Activated CD4-positive, alpha-beta memory T cell treated with anti-CD3 and anti-CD28 coated beads, Interleukin-2, amount 10 ng/mL, durations not matched to agents 7 days and 5 days (primary cell): ENCODE results near the gene EXD1. TPM values are rescaled to one million over a fixed set of nuclear protein-coding genes. Genes with fewer than 3 reads are reported as not detected.
"Not testable (repeated sequence)": the region's sequence is repeated elsewhere in the genome, so short reads cannot be mapped to it uniquely, and the experiment has no call there.

ENCODE experiments used
- CTCF ChIA-PET: fragments of 350-600 bp; sonication (Branson Sonifier 250); formaldehyde crosslinking; loops from one replicate; lab custom pipeline; 2021; ENCODE audit warnings: antibody characterized with exemption, inconsistent platforms; lab: Charles Lee
- POLR2A ChIA-PET: fragments of 350-600 bp; sonication (Branson Sonifier 250); formaldehyde crosslinking; loops from one replicate; lab custom pipeline; 2021; ENCODE audit warnings: antibody characterized with exemption; lab: Charles Lee
- DNase-seq: peaks from one replicate; pipeline ENCODE4 v3.0.0-alpha.2; 2020
- H3K27ac Mint-ChIP-seq: one replicate; pipeline ENCODE4 v1.8.0; 2021; ENCODE audit warnings: mild to moderate bottlenecking, mixed read lengths
- H3K27me3 Mint-ChIP-seq: one replicate; pipeline ENCODE4 v1.8.0; 2021; ENCODE audit warnings: mixed read lengths
- H3K36me3 Mint-ChIP-seq: one replicate; pipeline ENCODE4 v1.8.0; 2021; ENCODE audit warnings: low read depth, mixed read lengths
- H3K4me1 Mint-ChIP-seq: one replicate; pipeline ENCODE4 v1.8.0; 2021; ENCODE audit warnings: mixed read lengths
- H3K4me3 Mint-ChIP-seq: one replicate; pipeline ENCODE4 v1.8.0; 2021; ENCODE audit warnings: mild to moderate bottlenecking, mixed read lengths
- H3K9me3 Mint-ChIP-seq: one replicate; pipeline ENCODE4 v1.8.0; 2021; ENCODE audit warnings: mixed read lengths
- total RNA-seq, 2 experiments: library from RNA; stranded (reverse); gene quantifications; one replicate each; pipeline ENCODE4 v1.2.3, GENCODE V29; 2021

EXD1 gene
- total RNA-seq, 2 experiments from 2014 or later: not detected

DNA sequence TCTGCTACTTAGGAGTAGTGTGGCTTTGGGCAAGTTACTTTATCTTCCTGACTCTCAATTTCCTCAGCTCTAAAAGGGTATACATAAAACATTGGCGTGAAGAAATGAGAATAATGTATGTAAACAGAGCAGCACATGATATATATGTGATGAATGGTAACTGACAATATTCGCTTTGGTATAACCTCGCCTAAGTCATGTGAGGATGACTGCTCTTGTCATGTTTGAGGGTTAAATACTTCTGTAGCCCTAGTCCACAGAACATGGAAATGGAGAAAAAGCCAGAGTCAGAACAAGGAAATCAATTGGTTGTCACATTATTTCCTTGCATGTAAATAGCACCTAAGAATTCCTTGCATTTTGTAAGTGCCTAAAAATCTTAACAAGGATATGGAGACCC is 25.5 kb upstream of the EXD1 start:
- DNase-seq: no peak
- no peak overlapping the region for H3K4me3 Mint-ChIP-seq
- no peaks in the 10 kb centered on the region for H3K27me3 Mint-ChIP-seq
- no peaks in the 10 kb centered on the region for H3K4me1 Mint-ChIP-seq
- no peaks in the 10 kb centered on the region for H3K9me3 Mint-ChIP-seq
- peaks cover 11% of the 10 kb centered on the region for H3K36me3 Mint-ChIP-seq
- ChIA-PET POLR2A (no interaction called here), CTCF (no interaction called here)
- no peak overlapping the region for H3K27ac Mint-ChIP-seq

DNA sequence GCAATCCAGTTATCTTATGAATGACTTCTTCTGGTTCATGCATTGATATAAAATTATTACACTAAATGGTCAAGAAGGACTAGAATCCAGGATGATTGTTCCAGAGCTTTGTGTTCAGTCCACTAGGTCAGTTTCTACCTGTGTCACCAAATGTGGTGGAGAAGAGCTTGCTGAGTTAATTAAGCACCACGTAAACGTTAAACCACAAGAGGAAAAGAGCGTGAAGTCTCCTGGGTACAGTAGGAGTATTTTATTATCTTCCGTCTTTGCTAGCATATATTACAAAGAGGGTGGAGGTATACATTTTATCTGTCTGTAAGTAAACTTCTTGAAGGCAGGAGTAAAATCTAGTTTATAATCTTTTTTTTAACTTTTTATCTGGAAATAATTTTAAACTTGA is 24.0 kb upstream of the EXD1 start:
- H3K36me3 Mint-ChIP-seq: peaks cover 8% of the 10 kb centered on the region
- no peaks in the 10 kb centered on the region for H3K9me3 Mint-ChIP-seq
- DNase-seq: no peak
- H3K4me3 Mint-ChIP-seq: no peak overlapping the region
- ChIA-PET POLR2A (interaction anchor here (1.4 to 2.2 kb wide), 2 partner anchors 23 to 29 kb away, joined by 5 read pairs; partner anchors contain the start of gene CHP1), CTCF (no interaction called here)
- no peaks in the 10 kb centered on the region for H3K4me1 Mint-ChIP-seq
- no peaks in the 10 kb centered on the region for H3K27me3 Mint-ChIP-seq
- no peak overlapping the region for H3K27ac Mint-ChIP-seq

DNA sequence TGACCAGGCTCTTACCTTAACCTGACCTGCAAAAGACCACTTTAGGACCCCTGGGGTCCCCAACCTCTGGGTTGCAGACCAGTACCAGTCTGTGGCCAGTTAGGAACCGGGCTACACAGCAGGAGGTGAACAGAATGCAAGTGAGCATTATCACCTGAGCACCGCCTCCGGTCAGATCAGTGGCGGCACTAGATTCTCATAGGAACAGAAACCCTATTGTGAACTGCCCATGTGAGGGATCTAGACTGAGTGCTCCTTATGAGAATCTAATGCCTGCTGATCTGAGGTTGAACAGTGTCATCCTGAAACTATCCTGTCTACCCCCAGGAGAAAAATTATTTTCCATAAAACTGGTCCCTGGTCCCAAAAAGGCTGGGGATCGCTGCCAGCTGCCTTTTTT is 20.9 kb upstream of the EXD1 start:
- H3K9me3 Mint-ChIP-seq: no peaks in the 10 kb centered on the region
- ChIA-PET CTCF (no interaction called here), POLR2A (no interaction called here)
- H3K36me3 Mint-ChIP-seq: peaks cover 4% of the 10 kb centered on the region
- DNase-seq: no peak
- H3K4me3 Mint-ChIP-seq: no peak overlapping the region
- H3K27ac Mint-ChIP-seq: no peak overlapping the region
- H3K27me3 Mint-ChIP-seq: no peaks in the 10 kb centered on the region
- H3K4me1 Mint-ChIP-seq: no peaks in the 10 kb centered on the region

DNA sequence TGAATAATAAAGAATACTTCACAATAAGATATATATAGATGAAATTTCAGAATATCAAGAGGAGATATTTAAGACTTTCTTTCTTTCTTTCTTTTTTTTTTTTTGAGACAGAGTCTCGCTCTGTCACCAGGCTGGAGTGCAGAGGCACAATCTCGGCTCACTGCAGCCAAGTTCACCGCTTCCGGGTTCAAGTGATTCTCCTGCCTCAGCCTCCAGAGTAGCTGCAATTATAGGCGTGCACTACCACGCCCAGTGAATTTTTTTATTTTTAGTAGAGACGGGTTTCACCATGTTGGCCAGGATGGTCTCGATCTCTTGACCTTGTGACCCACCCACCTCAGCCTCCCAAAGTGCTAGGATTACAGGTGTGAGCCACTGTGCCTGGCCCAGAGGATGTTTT is 20.2 kb upstream of the EXD1 start:
- POLR2A ChIA-PET, H3K27me3 Mint-ChIP-seq, H3K4me3 Mint-ChIP-seq, H3K27ac Mint-ChIP-seq, CTCF ChIA-PET, H3K9me3 Mint-ChIP-seq, H3K4me1 Mint-ChIP-seq, H3K36me3 Mint-ChIP-seq, DNase-seq: not testable (repeated sequence)

DNA sequence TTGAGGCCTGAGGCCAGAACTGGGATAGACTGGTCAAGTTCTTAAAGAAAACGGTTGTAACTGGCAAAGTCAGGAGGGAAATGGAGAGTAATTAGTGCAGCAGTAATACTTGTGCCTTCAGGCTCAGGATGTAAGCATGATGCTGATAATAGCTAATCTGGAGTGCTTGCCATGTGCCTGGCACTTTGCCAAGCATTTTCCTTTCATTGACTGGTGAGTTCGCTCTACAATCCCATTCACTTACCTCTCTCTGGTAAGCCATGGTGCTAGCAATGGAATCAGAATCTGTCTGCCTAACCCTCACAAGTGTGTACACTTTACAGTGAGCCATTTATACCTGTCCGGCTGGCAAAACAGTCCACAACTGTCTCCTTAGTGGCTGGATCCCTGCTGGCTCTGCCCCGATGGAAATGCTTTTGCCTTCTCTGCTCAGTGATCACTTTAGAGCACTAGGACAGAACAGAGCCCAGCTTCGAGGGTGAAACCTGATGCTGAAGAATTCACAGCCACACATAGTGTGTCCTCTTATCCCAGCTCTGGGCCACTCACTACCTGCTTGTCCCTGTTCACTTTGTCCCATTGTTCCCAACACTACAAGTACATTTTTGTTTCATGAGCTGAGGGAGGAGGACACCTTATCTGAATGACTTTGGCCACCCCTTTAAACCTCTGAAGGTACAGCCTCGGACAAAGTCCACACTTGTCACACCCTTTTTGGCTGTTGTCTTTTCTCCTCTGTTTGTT is 10.8 kb upstream of the EXD1 start:
- H3K4me3 Mint-ChIP-seq: no peak overlapping the region

DNA sequence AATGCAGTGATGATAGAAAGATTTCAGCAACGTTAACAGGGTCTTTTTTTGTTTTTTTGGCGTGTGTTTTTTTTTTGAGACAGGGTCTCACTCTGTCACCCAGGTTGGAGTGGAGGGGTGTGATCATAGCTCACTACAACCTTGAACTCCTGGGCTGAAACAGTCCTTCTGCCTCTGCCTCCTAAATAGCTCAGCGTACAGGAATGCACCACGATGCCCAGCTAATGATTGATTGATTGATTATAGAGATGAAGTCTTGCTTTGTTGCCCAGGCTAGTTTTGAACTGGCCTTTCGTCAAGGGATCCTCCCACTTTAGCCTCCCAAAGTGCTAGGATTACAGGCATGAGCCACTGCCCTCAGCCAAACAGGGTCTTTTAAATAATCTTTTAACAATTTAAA is 7.5 kb upstream of the EXD1 start:
- Mint-ChIP-seq H3K4me3 (no peak overlapping the region), H3K4me1 (peaks cover 15% of the 10 kb centered on the region), H3K9me3 (no peaks in the 10 kb centered on the region), H3K36me3 (peaks cover 8% of the 10 kb centered on the region), H3K27me3 (no peaks in the 10 kb centered on the region), H3K27ac (no peak overlapping the region)
- DNase-seq: no peak
- ChIA-PET POLR2A (interaction anchor here (1.0 to 1.6 kb wide), 2 partner anchors 46 to 95 kb away, joined by 3 to 4 read pairs; no protein-coding TSS in a partner anchor), CTCF (interaction anchor here (1.1 kb wide), 1 partner anchor 380 kb away, joined by 3 read pairs; no protein-coding TSS in a partner anchor)

More for the DNA sequence above, 10.8 kb upstream of the EXD1 start:
- H3K4me1 Mint-ChIP-seq: peaks cover 9% of the 10 kb centered on the region
- no peaks in the 10 kb centered on the region for H3K27me3 Mint-ChIP-seq
- ChIA-PET POLR2A (interaction anchor here (0.5 to 1.3 kb wide), 3 partner anchors 10 to 114 kb away, joined by 3 to 5 read pairs (median 3); partner anchors contain the start of gene CHP1), CTCF (interaction anchor here (0.7 to 2.6 kb wide), 2 partner anchors 11 to 300 kb away, joined by 3 to 9 read pairs; partner anchors contain the start of genes CHP1 and EXD1)
- no peak overlapping the region for H3K27ac Mint-ChIP-seq
- peaks cover 18% of the 10 kb centered on the region for H3K36me3 Mint-ChIP-seq
- no peaks in the 10 kb centered on the region for H3K9me3 Mint-ChIP-seq
- DNase-seq: no peak

DNA sequence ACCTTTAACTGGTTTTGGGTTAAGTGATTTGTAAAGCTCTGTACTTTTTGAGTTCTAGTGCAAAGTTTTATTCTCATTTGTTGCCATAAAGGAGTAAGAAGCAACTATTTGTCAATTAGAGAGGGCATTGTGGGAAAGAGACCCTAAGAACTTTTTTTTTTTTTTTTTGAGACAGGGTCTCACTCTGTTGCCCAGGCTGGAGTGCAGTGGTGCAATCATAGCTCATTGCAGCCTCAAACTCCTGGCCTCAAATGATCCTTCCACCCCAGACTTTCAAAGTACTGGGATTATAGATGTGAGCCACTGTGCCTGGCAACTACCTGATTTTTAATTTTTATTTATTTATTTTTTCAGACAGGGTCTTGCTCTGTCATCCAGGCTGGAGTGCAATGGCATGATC is 5.4 kb upstream of the EXD1 start:
- peaks cover 3% of the 10 kb centered on the region for H3K36me3 Mint-ChIP-seq
- POLR2A ChIA-PET: no interaction called here
- CTCF ChIA-PET: interaction anchor here (0.7 to 1.3 kb wide), 2 partner anchors 9 to 342 kb away, joined by 3 to 4 read pairs; partner anchors contain the start of gene VPS18

DNA sequence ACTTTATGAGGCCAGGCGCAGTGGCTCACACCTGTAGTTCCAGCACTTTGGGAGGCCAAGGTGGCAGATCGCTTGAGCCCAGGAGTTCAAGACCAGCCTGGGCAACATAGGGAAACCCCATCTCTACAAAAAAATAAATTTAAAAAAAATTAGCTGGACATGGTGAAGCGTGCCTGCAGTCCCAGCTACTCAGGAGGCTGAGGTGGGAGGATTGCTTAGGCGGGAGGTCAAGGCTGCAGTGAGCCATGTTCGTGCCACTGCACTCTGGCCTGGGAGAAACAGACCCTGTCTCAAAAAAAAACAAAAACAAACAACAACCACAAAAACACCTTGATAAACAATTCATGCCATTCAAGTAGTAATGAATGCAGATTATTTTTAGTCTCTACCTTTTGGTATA is 4.7 kb upstream of the EXD1 start:
- H3K36me3 Mint-ChIP-seq, H3K4me3 Mint-ChIP-seq, POLR2A ChIA-PET, DNase-seq, H3K27me3 Mint-ChIP-seq, H3K27ac Mint-ChIP-seq, H3K9me3 Mint-ChIP-seq: not testable (repeated sequence)
- H3K4me1 Mint-ChIP-seq: peaks cover 39% of the 10 kb centered on the region
- CTCF ChIA-PET: interaction anchor here (1.3 kb wide), 1 partner anchor 341 kb away, joined by 4 read pairs; the partner anchor contains the start of gene VPS18

More for the DNA sequence above, 5.4 kb upstream of the EXD1 start:
- Mint-ChIP-seq H3K27ac (no peak overlapping the region), H3K9me3 (no peaks in the 10 kb centered on the region), H3K27me3 (no peaks in the 10 kb centered on the region), H3K4me1 (peaks cover 33% of the 10 kb centered on the region), H3K4me3 (no peak overlapping the region)
- no peak for DNase-seq

DNA sequence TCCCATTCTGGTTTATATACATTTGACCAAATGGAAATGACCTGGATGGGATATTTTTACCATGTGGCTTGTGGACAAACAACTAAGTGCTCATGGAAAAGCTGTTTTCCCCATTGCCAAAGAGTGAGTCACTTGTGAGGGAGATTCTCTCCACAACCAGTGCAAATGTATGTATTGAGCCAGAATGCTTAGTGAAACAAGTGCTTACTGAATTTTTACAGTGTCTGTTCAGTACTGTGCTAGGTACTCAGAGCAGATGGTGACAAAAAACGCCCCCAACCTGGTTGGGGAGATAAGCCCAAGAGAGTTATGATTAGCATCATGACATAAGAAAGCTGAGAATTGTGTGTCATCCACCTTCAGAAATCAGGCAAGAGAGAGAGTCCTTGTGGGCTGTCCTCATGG is 2.8 kb upstream of the EXD1 start:
- ChIA-PET CTCF (no interaction called here), POLR2A (no interaction called here)
- no peaks in the 10 kb centered on the region for H3K9me3 Mint-ChIP-seq
- H3K27ac Mint-ChIP-seq: no peak overlapping the region
- peaks cover 3% of the 10 kb centered on the region for H3K36me3 Mint-ChIP-seq
- DNase-seq: no peak
- peaks cover 35% of the 10 kb centered on the region for H3K4me1 Mint-ChIP-seq
- peaks cover under 1% of the 10 kb centered on the region for H3K27me3 Mint-ChIP-seq
- H3K4me3 Mint-ChIP-seq: no peak overlapping the region

DNA sequence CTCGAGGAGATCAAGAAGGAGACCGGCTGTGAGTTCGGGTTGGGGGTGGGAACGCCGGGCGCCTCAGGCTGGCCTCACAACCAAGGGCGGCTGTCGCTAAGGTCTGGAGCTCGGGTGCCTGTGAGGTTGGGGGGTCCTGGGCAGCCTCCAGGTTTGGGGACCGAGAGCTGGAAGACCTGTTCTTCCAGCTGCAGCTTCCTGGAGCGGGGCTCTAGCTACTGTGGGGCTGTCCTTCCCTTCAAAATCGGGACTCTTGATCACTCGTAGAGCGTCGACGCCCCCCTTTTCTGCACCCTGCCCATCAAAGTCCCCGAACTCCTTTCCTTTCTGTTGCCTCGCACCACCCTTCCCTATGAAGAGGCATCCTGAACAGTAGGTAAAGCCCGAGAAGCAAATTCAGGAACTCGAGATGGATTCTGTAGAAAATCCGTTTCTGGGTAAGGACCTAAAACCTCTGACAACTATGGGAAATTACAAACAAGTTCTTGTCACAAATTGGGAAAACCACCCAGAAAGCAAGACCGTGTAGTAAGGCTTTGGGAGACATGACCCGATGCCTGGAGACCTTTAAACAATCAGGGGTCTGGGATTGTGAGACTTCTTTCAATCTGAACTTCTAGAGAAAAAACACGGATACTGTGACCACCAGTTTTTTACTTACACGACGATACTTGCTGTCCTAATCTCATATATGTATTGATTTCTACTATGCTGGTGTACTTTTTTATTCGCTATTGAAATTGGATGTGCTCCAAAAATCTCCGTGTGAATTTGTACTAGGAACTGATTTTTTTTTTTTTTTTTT is 1.1 kb upstream of the EXD1 start:
- Mint-ChIP-seq H3K9me3 (no peaks in the 10 kb centered on the region), H3K27ac (peak overlapping the region; percentile 72), H3K4me3 (peak overlapping the region; percentile 84), H3K27me3 (peaks cover 2% of the 10 kb centered on the region), H3K4me1 (peaks cover 31% of the 10 kb centered on the region), H3K36me3 (peaks cover 3% of the 10 kb centered on the region)
- ChIA-PET POLR2A (interaction anchor here (0.6 to 2.7 kb wide), 16 partner anchors 9 to 355 kb away, joined by 3 to 27 read pairs (median 5); partner anchors contain the start of genes CHAC1, INO80, NUSAP1 and OIP5), CTCF (interaction anchor here (0.6 to 2.1 kb wide), 23 partner anchors 8 to 537 kb away, joined by 3 to 11 read pairs (median 4); partner anchors contain the start of genes CHAC1, NUSAP1, OIP5 and RAD51)
- DNase-seq: no peak

DNA sequence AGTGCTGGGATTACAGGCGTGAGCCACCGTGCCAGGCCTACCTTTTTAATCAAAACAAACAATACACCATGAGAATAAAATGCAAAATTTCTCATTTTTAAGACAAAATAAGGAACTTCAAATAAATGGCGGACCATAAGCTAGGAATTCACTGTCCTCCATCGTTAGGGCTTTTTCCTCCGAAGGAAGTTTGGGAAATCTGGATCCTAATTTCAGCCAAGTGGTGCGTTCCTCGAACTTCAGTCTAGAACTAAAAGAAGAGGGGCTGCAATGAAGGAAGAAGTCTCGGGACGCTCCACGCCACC is 260 bp downstream of the EXD1 start:
- H3K27me3 Mint-ChIP-seq: peaks cover 5% of the 10 kb centered on the region
- ChIA-PET POLR2A (interaction anchor here (0.5 to 2.7 kb wide), 8 partner anchors 19 to 277 kb away, joined by 3 to 27 read pairs (median 6); partner anchors contain the start of genes CHAC1, NUSAP1 and OIP5), CTCF (interaction anchor here (1.2 to 2.1 kb wide), 9 partner anchors 10 to 535 kb away, joined by 3 to 11 read pairs (median 5); partner anchors contain the start of gene RAD51)
- peaks cover 3% of the 10 kb centered on the region for H3K36me3 Mint-ChIP-seq
- DNase-seq: no peak
- peak overlapping the region; percentile 72 for H3K27ac Mint-ChIP-seq
- peaks cover 31% of the 10 kb centered on the region for H3K4me1 Mint-ChIP-seq
- no peaks in the 10 kb centered on the region for H3K9me3 Mint-ChIP-seq
- peak overlapping the region; percentile 84 for H3K4me3 Mint-ChIP-seq

DNA sequence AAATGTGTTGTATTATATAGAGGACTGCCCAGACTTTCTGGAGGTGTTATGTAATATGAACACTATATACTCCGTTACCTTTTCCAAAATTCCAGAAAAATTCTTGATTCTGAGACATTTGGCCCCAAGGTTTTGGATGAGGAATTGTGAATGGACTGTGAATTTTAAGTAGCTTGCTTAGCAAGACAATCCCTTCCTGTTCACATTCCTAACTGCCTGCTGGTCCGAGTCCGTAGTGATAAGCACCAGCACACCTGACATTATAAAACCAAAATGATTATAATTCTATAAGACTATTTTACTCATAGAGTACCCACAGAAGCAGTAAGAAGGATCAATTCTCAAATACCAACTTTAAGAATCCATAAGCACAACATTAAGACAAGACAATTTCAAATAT is 11.2 kb downstream of the EXD1 start:
- ChIA-PET CTCF (interaction anchor here (0.5 kb wide), 1 partner anchor 507 kb away, joined by 4 read pairs; no protein-coding TSS in a partner anchor), POLR2A (no interaction called here)
- H3K36me3 Mint-ChIP-seq: no peaks in the 10 kb centered on the region
- no peaks in the 10 kb centered on the region for H3K9me3 Mint-ChIP-seq
- no peak overlapping the region for H3K4me3 Mint-ChIP-seq
- no peak overlapping the region for H3K27ac Mint-ChIP-seq
- H3K27me3 Mint-ChIP-seq: peaks cover 33% of the 10 kb centered on the region
- DNase-seq: no peak
- no peaks in the 10 kb centered on the region for H3K4me1 Mint-ChIP-seq
